Fibroblast of skin of abdomen (primary cell): ENCODE measurements around the gene ZNF584.
"Not testable (repeated sequence)": the region's sequence is repeated elsewhere in the genome, so short reads cannot be mapped to it uniquely, and the experiment has no call there.

ENCODE experiments used
- DNase-seq: peaks from one replicate; pipeline ENCODE4 v3.0.0-alpha.2; 2013

ZNF584 gene

GRCh38 chr19:58406818-58407657, 1.4 kb upstream of the ZNF584 start:
- no peak for DNase-seq

DNA sequence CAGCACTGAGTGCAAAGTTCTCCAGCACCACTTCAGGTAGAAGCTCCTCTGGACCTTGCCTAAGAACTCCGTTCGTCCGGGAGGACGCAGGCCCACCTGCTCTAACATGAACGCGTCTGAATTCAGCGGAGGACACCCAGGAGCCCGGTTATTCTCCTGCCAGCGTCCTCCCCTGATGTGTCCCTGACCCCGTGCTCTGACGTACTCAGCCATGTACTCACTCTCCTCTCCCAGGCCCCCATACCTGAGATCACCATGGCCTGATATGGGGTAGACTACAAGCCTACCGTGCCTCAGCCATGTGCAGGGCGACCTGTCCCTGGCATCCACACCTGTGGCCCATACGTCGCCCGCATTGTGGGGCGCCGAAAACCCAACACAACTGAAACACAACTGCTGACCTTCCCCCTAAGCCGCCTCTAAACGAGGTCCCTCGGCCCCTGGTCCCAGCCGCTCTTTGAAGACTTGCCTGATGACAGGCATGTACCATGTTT, 744 bp upstream of the ZNF584 start:
- DNase-seq, result no peak

- no peak for DNase-seq
Measured at GRCh38 chr19:58409010-58409790, 751 bp downstream of the ZNF584 start.

GRCh38 chr19:58416604-58417003, 8.2 kb downstream of the ZNF584 start:
- DNase-seq, result no peak

- DNase-seq, result no peak
Measured at GRCh38 chr19:58417071-58417470, 8.6 kb downstream of the ZNF584 start.

DNA sequence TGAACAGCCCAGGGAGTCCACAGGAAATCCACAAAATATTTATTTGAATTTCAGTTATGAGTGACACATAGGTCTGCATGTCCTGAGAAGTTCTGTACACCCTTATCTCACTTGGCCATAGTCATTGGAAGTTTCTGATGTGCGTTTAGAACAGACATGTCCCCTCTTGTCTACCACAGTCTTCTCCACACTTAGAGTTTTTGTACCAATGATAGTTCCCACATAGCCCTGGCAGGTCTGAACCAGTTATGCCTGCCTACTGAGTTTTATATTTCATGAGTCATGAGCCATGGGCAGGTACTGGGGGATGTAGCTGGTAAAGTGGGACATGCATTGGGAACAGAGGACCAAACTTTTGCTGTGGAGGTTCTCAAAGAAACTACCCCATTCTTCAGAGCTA, 20.2 kb downstream of the ZNF584 start:
- no peak for DNase-seq

DNA sequence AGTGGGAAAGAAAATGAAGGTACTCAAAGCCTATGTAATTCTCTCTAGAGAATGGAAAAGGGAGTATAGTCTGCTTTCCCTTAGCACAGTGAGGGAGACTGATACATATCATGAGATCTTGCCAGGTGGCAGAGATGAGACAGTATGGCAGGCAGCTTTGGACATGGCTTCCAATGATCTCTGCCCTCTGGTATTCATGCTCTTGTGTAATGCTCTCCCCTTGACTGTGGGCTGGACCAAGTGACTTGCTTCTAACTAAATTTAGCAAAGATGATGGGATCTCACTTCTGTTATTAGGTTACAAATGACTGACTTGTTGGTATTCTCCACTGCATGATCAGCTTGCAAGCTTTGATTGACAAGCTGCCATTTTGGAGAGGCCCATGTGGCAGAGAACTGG, 21.3 kb downstream of the ZNF584 start:
- DNase-seq, result no peak

GRCh38 chr19:58434217-58434616, 25.8 kb downstream of the ZNF584 start:
- no peak for DNase-seq

DNA sequence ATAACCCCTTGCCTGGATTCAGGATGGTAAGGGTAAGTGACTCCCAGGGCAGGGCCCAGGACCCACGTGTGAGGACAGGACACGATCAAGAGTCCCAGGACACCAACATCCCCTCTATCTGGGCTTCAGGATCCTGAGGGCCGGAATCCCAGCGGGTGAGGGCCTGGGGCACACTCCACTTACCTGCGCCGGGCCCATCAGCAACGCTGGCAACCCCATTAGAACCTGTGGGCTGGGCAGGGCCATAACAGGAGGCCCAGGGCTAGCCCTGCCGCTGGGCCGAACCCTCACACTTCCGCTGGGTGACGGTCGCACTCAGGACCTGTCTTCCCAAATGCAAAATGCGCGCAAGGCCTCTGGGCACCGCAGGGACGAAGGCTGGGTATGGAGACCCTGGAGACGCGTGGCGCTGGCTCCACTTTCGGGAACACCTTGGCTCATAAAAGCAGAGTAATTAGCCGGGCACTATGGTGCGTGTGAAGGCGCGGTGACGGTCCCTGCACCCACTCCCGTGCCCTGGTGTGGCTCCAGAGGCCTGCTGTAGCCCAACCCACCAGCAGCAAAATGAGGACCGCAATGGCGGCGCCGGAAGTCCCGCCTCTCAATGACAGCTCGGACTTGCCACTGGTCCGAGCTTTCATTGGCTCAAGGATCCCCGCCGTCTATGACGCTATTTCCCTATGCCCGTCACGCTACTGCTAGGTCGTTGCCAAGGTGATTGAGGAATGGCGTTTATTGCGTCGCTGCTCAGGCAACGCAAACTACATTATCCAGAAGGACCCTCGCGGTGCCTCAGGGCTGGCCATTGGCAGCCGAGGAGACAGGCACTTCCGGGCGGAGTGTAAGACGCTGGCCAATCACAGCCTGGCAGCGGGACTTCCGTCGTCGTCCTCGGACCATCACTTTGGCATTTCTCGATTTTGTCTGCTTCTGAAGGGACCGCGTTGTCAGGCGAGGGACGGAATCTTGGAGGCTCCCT, 31.4 kb downstream of the ZNF584 start, which contains the start of gene ZNF132:
Gene ZNF132, minus strand, starts transcription at position 578 of the 979 bp plus-strand sequence. Its CDS starts 332 bp downstream, at position 246.
- peak; percentile 100 for DNase-seq

DNA sequence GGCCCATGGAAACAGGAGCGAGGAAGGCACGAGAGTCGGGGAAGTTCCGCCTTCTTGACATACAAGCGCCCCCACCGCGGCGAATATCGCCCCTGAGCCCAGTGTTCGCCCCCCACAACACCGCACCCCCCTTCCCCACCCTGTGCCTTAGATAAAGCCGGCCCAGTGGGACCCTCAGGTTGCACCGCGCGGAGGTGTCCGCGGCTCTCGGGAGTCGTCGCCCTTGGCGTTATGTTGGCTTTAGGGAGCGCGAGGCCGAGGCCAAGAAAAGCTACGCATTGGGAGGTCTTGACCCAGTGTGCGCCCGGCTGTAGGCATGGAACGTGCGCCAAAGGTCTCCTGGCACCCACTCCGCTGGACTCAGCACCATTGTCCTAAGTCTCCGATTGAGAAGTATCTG, 32.1 kb downstream of the ZNF584 start:
- DNase-seq, result no peak

GRCh38 chr19:58442986-58443385, 34.5 kb downstream of the ZNF584 start:
- DNase-seq, result not testable (repeated sequence)

DNA sequence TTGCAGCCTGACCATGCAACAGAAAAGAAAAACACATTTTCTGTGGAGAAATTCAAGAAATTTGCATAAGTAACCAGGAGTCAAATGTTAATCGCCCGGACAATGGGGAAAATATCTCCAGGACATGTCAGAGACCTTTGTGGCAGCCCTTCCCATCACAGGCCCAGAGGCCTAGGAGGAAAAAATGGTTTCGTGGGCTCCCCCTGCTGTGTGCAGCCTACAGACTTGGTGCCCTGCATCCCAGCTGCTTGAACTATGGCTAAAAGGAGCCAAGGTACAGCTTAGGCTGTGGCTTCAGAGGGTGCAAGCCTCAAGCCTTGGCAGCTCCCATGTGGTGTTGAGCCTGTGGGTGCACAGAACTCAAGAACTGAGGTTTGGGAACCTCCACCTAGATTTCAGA, 40.4 kb downstream of the ZNF584 start:
- not testable (repeated sequence) for DNase-seq

DNA sequence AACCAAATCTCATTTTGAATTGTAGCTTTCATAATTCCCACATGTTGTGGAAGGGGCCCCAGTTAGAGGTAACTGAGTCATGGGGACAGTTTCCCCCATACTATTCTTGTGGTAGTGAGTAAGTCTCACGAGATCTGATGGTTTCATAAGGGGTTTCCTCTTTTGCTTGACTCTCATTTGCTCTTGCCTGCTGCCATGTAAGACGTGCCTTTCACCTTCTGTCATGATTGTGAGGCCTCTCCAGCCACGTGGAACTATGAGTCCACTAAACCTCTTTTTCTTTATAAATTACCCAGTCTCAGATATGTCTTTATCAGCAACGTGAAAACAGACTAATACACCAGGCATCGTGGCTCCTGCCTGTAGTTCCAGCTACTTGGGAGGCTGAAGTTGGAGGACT, 41.5 kb downstream of the ZNF584 start:
- not testable (repeated sequence) for DNase-seq

- no peak for DNase-seq
Measured at GRCh38 chr19:58450856-58451357, 42.5 kb downstream of the ZNF584 start.

GRCh38 chr19:58451358-58452101, 43.1 kb downstream of the ZNF584 start, which contains the start of gene ZNF324B:
ZNF324B (plus strand) TSS chr19:58451622; CDS start chr19:58453702, 2,080 bp downstream.
- peak; percentile 94 for DNase-seq

DNA sequence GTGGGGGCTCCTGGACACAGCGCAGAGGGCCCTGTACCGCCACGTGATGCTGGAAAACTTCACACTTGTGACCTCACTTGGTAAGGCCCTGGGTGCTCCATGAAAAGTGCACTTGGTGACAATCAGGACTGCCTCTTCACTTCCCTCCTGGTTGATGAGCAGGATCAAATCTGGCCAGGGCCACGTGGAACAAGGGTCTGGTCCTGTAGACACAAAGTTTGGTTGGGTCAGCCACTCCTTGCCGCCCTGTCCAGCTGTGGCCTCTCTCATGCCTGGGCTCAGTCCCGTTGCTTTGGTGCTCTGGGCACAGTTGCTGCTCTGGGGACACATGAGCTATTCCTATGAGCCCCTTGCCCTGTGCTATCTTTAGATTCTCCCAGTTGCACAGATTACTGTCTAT, 45.3 kb downstream of the ZNF584 start:
- DNase-seq, result no peak

GRCh38 chr19:58455306-58455705, 46.9 kb downstream of the ZNF584 start:
- DNase-seq, result no peak

DNA sequence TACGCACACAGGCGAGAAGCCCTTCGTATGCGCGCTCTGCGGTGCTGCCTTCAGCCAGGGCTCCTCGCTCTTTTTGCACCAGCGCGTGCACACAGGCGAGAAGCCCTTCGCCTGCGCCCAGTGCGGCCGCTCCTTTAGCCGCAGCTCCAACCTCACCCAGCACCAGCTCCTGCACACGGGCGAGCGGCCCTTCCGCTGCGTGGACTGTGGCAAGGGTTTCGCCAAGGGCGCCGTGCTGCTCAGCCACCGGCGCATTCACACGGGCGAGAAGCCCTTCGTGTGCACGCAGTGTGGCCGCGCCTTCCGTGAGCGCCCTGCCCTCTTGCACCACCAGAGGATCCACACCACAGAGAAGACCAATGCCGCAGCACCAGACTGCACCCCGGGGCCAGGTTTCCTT, 47.7 kb downstream of the ZNF584 start:
- DNase-seq, result no peak

DNA sequence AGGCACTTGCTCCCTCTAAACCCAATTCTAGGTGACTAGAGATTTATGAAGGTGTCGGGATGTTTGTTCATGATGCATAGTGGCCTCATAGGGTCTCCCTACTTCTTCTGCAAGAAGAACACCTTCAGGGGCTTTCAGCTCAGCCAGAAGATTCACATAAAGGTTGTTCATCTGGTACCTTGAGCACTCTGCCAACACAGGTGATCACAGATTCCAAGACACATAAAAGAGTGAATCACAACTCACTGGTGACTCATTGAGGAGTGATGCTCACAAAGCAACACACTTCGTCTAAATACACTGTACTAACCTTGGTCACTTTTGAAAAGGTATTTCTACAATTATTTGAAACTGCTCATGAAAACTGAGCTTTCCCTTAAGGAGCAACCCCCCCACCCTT, 51.6 kb downstream of the ZNF584 start:
- DNase-seq, result no peak

GRCh38 chr19:58466089-58466759, 57.8 kb downstream of the ZNF584 start:
- DNase-seq, result no peak
